ENCODE results near the gene SRRT. TPM values are rescaled to one million over a fixed set of nuclear protein-coding genes. Genes with fewer than 3 reads are reported as not detected.

SRRT gene, protein sequence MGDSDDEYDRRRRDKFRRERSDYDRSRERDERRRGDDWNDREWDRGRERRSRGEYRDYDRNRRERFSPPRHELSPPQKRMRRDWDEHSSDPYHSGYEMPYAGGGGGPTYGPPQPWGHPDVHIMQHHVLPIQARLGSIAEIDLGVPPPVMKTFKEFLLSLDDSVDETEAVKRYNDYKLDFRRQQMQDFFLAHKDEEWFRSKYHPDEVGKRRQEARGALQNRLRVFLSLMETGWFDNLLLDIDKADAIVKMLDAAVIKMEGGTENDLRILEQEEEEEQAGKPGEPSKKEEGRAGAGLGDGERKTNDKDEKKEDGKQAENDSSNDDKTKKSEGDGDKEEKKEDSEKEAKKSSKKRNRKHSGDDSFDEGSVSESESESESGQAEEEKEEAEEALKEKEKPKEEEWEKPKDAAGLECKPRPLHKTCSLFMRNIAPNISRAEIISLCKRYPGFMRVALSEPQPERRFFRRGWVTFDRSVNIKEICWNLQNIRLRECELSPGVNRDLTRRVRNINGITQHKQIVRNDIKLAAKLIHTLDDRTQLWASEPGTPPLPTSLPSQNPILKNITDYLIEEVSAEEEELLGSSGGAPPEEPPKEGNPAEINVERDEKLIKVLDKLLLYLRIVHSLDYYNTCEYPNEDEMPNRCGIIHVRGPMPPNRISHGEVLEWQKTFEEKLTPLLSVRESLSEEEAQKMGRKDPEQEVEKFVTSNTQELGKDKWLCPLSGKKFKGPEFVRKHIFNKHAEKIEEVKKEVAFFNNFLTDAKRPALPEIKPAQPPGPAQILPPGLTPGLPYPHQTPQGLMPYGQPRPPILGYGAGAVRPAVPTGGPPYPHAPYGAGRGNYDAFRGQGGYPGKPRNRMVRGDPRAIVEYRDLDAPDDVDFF
- 53.9 TPM for total RNA-seq

DNA sequence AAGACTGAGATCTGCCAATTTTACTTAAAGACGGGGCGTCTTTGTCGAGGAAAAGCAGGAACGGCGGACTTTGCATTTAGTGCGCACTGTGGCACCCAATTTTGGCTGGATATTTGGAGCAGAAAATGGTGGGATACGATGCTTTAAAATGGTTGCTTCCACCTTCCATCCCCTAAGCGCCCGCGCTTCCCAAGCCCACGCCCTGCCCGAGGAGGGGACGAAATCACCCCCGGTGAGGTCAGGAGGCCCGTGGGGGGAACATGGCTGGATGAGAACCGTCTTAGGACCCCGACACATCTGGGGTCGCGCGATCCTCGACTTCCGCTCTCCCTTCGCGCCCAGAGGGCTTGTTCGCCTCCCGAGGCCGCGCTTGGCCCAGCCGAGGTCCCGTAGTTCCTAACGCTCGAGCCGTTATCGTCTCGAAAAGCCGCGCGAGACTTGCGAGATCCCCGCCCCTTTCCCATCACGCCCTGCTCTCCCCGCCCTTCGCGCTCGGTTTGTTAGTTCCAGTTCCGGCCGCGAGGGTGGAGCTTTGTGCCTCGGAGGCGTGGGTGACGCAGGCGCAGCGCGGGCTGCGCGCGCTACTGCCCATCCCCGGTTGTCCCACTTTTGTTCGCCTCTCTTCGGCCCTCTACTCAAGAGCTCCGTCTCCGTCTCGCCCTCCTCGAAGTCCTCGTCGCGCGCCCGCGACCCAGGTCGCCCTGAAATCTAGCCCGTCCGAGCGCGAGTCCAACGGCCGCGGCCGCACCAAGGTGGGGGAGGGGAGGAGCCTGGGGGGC, at the start of gene SRRT:
Gene SRRT (plus strand): TSS at position 527 of the 779 bp plus-strand sequence. CDS start 488 bp downstream, outside the sequence.
- DNase-seq (ENCODE audit: low spot score), result peak; percentile 99

DNA sequence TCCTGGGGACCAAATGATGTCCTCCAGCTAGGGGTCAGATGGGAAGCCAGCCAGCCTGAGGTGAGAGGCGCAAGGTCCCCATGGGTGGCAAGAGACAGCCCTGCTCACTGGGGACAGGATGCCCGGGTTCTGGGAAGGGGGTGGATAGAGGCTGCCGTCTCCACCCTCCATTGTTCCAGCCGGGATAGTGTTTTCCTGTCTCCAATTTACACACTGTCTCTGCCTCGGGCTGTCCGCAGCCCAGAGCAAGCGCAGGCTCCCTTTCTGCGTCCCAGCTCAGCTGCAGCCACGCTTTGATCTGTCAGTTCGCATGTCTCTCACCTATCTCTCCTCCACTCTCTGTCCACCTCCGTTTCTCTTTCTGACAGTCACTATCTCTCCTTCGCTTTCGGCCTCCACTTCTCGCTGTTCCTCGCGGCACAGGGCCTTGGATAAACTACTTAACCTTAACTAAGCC, 49.7 kb upstream of the SRRT start:
- peak; percentile 2 for ATAC-seq
- no peak for DNase-seq (ENCODE audit: low spot score)

More for the DNA sequence above, at the start of gene SRRT:
- ATAC-seq, result peak; percentile 95

DNA sequence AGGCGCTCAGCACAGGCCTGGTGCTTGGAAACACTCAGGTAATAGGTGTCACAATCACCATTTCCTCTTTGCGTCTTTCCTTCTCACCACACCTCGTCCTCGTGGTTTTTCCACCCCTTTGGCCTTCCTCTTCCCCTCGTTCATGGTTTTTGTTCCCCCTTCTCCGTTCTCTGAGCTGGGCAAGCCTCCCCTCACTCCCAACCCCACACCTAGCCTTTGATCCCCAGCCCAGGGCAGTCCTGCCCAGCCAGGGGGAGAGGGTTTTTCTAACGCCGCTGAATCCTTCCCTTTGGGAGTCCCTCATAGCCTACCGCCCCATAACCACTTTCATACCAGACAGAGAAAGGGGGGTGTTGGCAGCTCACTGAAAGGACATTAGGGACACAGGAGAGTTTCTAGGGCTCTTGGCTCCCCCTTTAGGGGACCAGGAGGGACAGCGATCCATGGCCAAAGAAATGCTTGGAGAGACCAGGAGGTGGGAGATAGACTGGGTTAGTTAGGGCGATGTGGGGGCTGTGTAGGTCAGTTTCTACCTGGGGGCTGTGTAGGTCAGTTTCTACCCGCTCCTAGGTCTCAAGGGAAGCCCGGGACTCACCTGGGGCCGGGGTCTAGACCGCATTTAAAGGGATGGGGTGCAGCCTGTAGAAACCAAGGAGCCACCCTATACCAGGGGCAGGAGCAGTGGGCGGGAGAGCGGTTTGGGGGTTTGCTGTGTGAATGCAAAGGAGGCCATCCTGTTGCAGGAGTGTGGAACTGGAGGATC, 49.0 kb upstream of the SRRT start:
- DNase-seq (ENCODE audit: low spot score) (no peak), ATAC-seq (no peak)

DNA sequence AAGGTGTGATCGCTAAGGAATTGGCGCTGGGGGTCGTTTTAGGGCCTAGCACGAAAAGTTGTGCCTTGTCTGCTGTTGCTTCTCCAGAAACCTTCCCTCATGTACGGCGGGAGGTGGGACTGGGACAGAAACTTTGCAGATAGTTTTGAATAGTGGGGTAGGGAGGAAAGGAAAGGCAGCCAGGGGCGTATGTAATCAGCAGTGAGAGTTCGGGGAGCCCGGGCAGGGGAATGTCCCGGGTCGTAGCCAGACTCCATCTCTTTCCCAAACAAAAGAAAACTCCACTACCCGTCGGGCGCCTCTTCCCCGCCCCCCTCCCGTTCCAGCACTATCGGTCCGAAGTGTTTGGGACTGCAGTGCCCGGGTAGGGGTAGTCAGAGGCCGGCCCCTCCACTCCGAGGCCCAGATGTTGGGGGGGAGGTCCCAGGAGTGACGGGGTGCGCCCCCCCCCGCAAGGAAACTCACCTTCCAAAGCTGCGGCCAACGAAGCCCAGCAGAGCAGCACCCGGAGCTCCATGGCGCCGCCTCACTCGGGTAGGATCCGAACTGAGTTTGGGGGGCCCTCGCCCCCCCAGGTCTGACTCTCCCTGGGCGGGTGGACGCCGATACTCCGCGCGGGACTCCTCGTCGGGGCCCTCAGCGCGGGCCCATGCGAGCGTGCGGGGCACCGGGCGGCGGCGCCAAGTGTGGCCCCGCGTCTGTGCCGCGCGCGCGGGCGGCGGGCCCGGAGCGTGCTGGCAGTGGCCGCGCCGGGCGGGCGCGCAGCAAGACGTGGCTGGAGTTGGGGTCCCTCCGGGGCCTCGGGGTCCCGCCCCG, 48.2 kb upstream of the SRRT start:
- DNase-seq (ENCODE audit: low spot score) (peak; percentile 61), ATAC-seq (peak; percentile 18)

DNA sequence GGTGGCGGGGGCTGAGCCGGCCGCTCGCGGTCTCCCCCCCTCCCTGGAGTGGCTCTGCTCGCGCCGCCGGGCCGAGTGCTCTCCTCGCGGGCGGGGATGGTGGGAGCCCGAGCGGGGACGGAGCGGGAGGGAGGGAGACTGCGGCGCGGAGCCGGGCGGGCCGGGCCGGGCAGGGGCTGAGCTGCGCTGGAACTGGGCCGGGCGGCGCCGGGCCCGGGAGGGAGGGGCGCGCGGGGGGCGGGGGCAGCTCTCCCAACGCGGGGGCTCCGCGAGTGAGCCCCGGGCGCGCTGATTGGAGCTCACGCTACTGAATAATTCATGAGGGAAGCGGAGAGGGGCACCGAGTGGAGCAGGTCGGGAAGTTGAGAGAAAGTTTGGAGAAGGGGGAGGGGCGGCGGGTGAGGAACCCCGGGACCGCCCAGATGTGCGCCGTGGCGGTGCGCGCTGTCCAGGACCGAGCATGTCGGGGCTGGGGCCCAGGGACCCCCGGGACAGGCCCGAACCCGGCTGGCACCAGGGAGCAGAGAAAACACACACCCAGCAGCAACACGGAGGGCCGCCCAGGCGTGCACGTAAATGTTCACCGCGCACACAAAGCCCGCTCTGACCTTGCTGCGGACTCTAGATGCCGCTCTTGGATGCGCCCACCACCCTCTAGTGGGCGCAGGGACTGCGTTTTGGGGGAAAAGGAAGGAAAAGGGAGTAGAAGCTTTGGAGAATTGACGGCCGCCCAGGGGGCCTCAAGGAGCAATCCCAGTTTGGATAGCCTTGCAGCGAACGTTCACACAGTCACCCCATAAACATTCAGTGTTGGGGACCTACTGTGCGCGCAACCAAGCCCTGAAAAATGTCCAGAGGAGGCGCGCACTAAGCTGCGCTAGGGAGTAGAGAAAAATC, 47.3 kb upstream of the SRRT start, which contains the start of gene EPHB4:
Gene EPHB4 (minus strand): TSS at position 194 of the 897 bp plus-strand sequence. CDS start 493 bp downstream, outside the sequence.
- ATAC-seq (peak; percentile 77), DNase-seq (ENCODE audit: low spot score) (peak; percentile 95)

DNA sequence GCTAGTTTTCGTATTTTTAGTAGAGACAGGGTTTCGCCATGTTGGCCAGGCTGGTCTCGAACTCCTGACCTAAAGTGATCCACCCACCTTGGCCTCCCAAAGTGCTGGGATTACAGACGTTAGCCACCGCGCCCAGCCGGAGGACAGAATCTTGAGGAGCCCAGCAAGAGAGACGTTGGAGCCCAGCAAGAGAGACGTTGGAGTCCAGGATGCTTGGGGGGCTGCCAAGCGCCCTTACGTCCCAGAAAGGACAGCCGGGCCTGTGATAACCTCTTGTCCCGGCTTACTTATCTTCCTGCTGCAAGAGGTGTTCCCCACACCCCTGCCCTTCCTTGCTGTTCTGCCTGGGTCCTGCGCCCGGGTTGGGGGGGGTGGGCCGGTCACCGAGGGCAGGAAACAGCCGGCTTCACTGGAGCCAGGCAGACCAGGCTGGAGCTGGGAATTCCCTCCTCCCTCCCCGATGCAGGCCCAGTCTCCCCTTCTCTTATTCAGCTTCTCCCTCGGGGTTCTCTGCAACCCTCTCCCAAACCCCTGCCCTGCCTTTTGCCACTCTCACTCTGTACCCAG, 45.7 kb upstream of the SRRT start:
- ATAC-seq (peak; percentile 36), DNase-seq (ENCODE audit: low spot score) (peak; percentile 86)

DNA sequence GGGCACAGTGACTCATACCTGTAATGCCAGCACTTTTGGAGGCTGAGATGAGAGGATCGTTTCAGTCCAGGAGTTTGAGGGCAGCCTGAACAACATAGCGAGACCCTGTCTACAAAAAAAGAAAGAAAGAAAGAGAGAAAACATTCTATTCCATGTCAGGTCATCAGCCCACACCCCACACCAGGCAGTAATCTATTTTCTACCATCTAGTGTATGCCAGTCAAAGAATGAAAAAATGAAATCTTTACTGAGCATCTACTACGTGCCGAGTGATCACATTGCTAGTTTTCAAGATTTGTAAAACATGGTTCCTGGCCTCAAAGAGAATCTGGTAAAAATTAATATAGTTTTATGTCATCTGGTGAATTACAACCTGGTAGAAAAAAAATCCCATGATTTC, 44.5 kb upstream of the SRRT start:
- no peak for ATAC-seq
- no peak for DNase-seq (ENCODE audit: low spot score)

DNA sequence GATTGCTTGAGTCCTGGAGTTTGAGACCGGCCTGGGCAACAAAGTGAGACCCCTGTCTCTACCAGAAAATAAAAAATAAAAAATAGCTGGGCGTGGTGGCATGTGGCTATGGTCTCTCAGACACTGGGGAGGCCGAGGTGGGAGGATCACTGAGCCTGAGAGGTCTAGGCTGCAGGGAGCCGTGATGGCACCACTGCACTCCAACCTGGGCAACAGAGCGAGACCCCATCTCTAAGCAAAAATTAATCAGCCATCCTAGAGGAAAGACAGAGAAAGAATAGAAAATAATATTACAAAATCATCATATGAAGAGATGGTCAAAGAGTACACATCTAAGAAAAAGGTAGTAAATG, 42.6 kb upstream of the SRRT start:
- DNase-seq (ENCODE audit: low spot score) (no peak), ATAC-seq (no peak)

DNA sequence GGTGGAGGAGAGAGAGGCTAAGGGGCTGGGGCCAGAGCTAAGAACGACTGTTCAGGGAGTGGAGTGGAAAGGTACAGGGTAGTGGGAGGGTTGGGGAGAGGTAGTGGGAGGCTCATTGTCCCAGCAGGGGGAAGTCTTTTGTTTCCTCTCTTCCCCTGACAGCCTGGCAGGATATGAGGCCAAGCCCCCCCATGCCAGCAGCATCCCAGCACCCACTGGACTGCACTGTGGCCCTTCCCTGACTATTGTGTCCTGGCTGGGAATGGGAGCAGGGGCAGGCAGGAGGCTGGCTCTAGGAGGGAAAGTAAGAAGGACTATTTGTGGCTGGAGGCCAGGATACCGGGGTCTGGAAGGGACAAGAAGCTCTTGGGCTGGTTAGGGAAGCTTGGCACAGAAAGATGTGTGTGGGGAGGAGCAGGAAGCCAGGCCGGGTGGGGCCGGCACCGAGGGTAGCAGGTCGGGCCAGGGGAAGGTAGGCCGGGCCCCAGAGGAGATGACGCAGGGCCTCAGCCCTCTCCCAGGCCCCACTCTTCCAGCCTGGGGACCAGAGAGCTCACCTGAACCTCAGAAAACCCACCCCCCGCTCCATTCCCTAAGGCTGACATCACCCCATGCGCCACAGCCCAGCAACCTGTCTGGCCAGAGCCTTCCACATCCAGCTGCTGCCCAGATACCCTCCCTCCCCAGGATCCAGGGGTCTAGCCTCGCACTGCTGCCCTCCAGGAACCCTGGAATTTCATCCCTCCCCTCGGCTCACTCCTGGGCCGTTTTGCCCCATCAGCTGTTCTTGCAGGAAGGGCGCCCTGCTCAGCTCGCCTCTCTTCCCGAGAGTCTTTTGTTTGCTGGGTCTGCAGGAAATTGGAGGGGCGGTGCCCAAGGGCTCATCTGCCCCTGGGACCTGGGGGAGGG, 38.7 kb upstream of the SRRT start:
- DNase-seq (ENCODE audit: low spot score) (peak; percentile 59), ATAC-seq (peak; percentile 10)

DNA sequence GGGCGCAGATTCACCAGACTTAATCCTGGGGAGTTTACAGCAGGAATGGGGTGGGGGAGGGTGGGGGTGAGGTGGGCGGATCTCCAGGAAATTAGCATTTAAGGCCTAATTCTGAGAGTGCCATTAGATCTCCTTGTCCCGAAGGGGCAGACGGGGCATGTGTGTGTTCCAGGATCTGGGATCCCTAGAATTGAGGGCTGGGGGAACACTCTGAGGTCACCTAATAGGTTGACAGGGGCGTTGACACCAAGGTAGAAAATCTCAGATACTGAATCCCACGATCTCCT, 38.1 kb upstream of the SRRT start:
- ATAC-seq, result no peak
- DNase-seq (ENCODE audit: low spot score), result no peak

DNA sequence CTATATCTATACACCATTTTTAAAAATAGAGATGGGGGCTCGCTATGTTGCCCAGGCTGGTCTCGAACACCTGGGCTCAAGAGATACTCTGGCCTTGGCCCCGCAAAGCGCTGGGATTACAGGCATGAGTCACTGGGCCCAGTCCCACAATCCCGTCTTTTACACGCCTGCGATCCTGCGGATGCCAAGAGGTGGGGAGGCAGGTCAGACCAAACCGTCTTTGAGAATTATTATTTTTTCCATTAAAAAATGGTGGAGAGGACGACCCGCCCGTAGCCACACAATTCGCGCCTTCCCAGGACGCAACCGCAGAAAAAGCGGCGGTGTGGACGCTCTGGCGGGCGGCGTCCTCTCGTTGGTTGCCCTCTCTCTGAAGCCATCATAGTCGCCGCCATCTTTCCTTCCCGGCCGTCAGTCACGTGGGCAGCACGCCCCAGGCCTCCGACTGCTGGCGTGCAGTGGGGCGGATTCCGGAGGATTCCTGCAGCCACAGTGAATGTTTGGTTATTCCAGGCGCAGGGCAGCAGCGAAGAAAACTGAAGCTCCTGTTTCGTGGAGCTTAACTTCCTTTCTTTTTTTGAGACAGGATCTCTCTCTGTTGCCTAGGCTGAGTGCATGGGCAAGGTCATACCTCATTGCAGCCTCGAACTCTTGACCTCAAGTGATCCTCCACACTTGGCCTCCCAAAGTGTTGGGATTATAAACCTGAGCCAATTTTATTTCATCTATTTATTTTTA, 37.6 kb upstream of the SRRT start:
- ATAC-seq (peak; percentile 78), DNase-seq (ENCODE audit: low spot score) (peak; percentile 88)

DNA sequence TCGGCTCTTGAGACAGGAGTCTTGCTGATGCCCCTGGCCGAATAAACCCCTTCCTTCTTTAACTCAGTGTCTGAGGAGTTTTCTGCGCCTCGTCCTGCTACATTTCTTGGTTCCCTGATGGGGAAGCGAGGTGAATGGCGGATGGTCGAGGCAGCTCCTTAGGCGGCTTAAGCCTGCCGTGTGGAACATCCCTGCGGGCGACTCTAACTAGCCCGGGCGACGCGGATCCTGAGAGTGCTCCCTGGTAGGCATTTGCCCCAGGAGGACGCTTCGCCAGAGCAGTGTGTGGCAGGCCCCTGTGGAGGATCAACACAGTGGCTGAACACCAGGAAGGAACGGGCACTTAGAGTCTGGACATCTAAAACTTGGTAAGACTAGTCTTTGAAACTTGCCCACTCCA, 35.5 kb upstream of the SRRT start:
- DNase-seq (ENCODE audit: low spot score) (no peak), ATAC-seq (no peak)

DNA sequence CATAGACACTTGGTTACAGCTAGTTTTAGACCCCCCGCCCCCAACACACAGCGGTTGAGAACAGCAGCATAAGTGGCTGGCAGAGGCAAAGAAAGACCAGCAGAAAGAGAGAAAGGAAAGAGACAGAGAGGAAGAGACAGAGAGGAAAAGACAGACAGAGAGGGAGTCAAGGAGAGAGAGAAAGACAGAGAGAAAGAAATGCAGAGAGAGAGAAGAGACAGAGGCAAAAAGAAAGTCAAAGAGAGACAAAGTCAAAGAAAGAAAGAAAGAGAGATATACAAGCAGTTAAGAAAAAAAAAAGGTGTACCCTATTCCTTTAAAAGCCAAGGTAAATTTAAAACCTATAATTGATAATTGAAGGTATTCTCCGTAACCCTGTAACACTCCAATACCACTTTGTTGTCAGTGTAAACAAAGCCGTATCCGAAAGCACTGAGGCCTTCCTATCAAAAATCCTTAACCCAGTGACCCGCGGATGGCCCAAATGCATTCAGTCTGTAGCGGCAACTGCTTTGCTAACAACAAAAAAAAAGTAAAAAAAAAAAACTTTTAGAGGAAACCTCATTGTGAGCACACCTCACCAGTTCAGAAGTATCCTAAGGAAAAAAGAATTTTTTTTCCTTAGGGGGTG, 34.3 kb upstream of the SRRT start:
- no peak for DNase-seq (ENCODE audit: low spot score)

DNA sequence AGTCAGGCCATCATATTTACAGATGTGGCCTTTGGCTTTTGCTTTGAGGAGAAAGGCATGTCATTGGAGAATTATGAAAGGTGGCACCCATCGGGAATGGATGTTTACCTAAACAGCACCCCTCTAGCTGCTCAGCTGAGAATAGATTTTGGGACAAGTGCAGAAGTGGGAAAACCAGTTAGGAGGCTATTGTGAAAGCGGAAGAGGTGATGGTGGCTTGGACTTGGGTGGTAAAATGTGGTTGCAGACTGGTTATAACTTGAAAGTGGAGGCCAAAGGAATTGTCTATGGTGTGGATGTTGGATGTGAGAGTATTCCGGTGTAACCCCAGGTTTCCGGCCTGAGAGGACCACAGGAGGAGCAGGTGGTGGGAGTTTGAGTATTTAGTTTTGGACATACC, 27.5 kb upstream of the SRRT start:
- no peak for ATAC-seq
- no peak for DNase-seq (ENCODE audit: low spot score)

More for the DNA sequence above, 34.3 kb upstream of the SRRT start:
- no peak for ATAC-seq

DNA sequence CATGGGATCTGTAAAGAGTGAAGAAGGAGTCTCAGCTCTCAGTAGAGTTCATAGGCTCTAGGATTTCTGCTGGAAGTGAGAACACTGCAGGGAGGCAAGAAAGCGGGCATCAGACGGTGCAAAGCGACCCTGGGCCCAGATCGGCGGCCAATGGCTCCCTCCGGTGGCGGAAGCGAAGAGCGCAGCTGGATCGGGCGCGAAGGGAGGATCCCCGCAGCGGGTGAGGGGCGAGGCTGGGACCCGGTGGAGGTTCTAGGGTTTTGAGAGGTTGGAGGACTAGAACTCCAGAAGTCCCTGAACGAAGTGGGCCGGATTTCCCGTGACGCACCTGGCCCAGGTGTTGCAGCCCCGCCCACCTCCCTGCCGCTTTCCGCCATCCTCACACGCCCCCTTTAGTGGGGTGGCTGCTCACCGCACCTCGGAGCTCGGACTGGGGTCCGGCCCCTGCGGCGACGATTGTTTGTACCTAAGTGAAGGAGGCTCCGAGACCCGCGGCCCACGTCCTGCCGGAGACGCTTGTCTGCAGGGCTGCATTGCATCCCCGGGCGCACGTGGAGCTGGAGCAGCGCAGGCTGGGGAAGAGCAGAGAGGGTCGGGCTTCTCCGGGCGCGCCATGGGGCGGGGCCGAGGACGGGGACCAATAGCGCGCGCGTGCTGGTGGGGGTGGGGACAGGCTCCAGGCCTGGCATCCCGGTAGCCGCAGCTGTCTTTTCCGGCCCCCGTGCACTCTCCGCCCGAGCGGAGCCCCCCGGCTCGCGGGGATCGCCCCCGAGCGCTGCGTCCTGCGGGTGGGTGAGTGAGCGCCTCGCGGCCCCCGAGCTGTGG, 22.6 kb upstream of the SRRT start, which contains the start of gene SLC12A9:
Gene SLC12A9 (plus strand): TSS at position 666 of the 825 bp plus-strand sequence. CDS start 1,485 bp downstream, outside the sequence.
- peak; percentile 98 for ATAC-seq
- DNase-seq (ENCODE audit: low spot score), result peak; percentile 89

All from left lobe of liver (tissue), 2 donors.